Suprapubic skin (tissue), 4 donors: ENCODE data around the gene GTF3C5. TPM values are rescaled to one million over a fixed set of nuclear protein-coding genes. Genes with fewer than 3 reads are reported as not detected.
A peak's percentile ranks its signal among the peaks of the same experiment; 100 is the strongest.
"Not testable (repeated sequence)": the region's sequence is repeated elsewhere in the genome, so short reads cannot be mapped to it uniquely, and the experiment has no call there.

ENCODE experiments used
- DNase-seq, 2 donors: peaks; one replicate each; pipeline ENCODE4 v3.0.0-alpha.2; 2019; ENCODE audit warnings: low spot score in 2 of 2
- H3K27ac ChIP-seq: fragments of 200-600 bp; sonication (generic); one replicate; pipeline ENCODE4 v1.5.1; 2019
- H3K27me3 ChIP-seq: fragments of 200-600 bp; sonication (generic); one replicate; pipeline ENCODE4 v1.5.1; 2019
- H3K36me3 ChIP-seq: fragments of 200-600 bp; sonication (generic); one replicate; pipeline ENCODE4 v1.5.1; 2019
- H3K4me1 ChIP-seq: fragments of 200-600 bp; sonication (generic); one replicate; pipeline ENCODE4 v1.5.1; 2019
- H3K4me3 ChIP-seq: fragments of 200-600 bp; sonication (generic); one replicate; pipeline ENCODE4 v1.5.1; 2019; ENCODE audit warnings: mild to moderate bottlenecking
- H3K9me3 ChIP-seq: fragments of 200-600 bp; sonication (generic); one replicate; pipeline ENCODE4 v1.5.1; 2019
- CTCF ChIP-seq, 2 donors: fragments of 200-600 bp in 1 of 2; fragments of 450-650 bp in 1 of 2; sonication (generic) in 1 of 2; IDR thresholded peaks; one replicate each; pipeline ENCODE4 v1.5.1; 2016 to 2019; ENCODE audit warnings: antibody characterized with exemption in 2 of 2, mild to moderate bottlenecking in 1 of 2, moderate library complexity in 1 of 2
- EP300 ChIP-seq: sonication (generic); formaldehyde crosslinking; IDR thresholded peaks from one replicate; pipeline ENCODE4 v1.6.1; 2017; ENCODE audit warnings: antibody characterized with exemption
- POLR2A ChIP-seq, 2 donors: fragments of 450-650 bp; IDR thresholded peaks; one replicate each; pipeline ENCODE4 v1.6.1; 2017; ENCODE audit warnings: antibody characterized with exemption in 2 of 2, mild to moderate bottlenecking in 2 of 2, moderate library complexity in 2 of 2
- POLR2AphosphoS5 ChIP-seq, 3 donors: sonication (generic); formaldehyde crosslinking; IDR thresholded peaks; one replicate each; pipeline ENCODE4 v1.6.1; 2017; ENCODE audit warnings: antibody characterized with exemption in 3 of 3
- WGBS: methylation state at CpG from one replicate; pipeline ENCODE4 v1.1.5; 2018; 5-methylcytosine and 5-hydroxymethylcytosine counted together
- total RNA-seq, 4 donors: library from RNA; depleted of rRNA; stranded (reverse); fragments of >200 nt; gene quantifications; one replicate each; pipeline ENCODE4 v1.1.0, GENCODE V29; 2016

Gene GTF3C5
- total RNA-seq, 4 donors from 2014 or later: 55.8 to 103 (median 63.1) TPM

- Histone ChIP-seq H3K4me3 (no peak overlapping the region), H3K36me3 (no peaks in the 10 kb centered on the region), H3K4me1 (no peaks in the 10 kb centered on the region), H3K27me3 (no peaks in the 10 kb centered on the region), H3K27ac (no peak overlapping the region), H3K9me3 (no peaks in the 10 kb centered on the region)
- WGBS: 96% methylated on average over 7 of the region's 33 CpGs
- TF ChIP-seq EP300 (no peak), CTCF (IDR thresholded peaks at IDR 0.05) (no peak), POLR2AphosphoS5 (IDR thresholded peaks at IDR 0.05) (no peak), POLR2A (IDR thresholded peaks at IDR 0.05) (no peak)
- DNase-seq: peak in 1 of 2 donors; percentile 6
Observed at GRCh38 chr9:133071484-133072150, 40.8 kb downstream of the GTF3C5 start.

GRCh38 chr9:133072210-133072609, 41.4 kb downstream of the GTF3C5 start:
- not testable (repeated sequence) for DNase-seq, H3K4me3 ChIP-seq, H3K36me3 ChIP-seq, H3K4me1 ChIP-seq, H3K27ac ChIP-seq, H3K27me3 ChIP-seq, H3K9me3 ChIP-seq
- WGBS: 93% methylated on average over 5 of the region's 5 CpGs

- WGBS: 83% methylated on average over 12 of the region's 12 CpGs
Observed at GRCh38 chr9:133073086-133074014, 42.6 kb downstream of the GTF3C5 start.

GRCh38 chr9:133074111-133074651, 43.4 kb downstream of the GTF3C5 start:
- TF ChIP-seq POLR2A (IDR thresholded peaks at IDR 0.05): no peak
- TF ChIP-seq EP300: no peak
- no peak for TF ChIP-seq POLR2AphosphoS5 (IDR thresholded peaks at IDR 0.05)
- TF ChIP-seq CTCF (IDR thresholded peaks at IDR 0.05): no peak
- WGBS: 53% methylated on average over 8 of the region's 8 CpGs

More at GRCh38 chr9:133073086-133074014, 42.6 kb downstream of the GTF3C5 start:
- H3K27me3 ChIP-seq: no peaks in the 10 kb centered on the region
- no peak overlapping the region for H3K4me3 ChIP-seq
- no peaks in the 10 kb centered on the region for H3K36me3 ChIP-seq
- no peak overlapping the region for H3K27ac ChIP-seq
- no peaks in the 10 kb centered on the region for H3K4me1 ChIP-seq
- DNase-seq: no peak
- no peaks in the 10 kb centered on the region for H3K9me3 ChIP-seq
- TF ChIP-seq POLR2A (IDR thresholded peaks at IDR 0.05) (no peak), EP300 (no peak), CTCF (IDR thresholded peaks at IDR 0.05) (no peak), POLR2AphosphoS5 (IDR thresholded peaks at IDR 0.05) (no peak)

GRCh38 chr9:133075925-133076630, 45.3 kb downstream of the GTF3C5 start:
- TF ChIP-seq CTCF (IDR thresholded peaks at IDR 0.05) (no peak), EP300 (no peak), POLR2A (IDR thresholded peaks at IDR 0.05) (no peak), POLR2AphosphoS5 (IDR thresholded peaks at IDR 0.05) (no peak)
- DNase-seq: no peak
- H3K4me3 ChIP-seq: no peak overlapping the region
- H3K27me3 ChIP-seq: no peaks in the 10 kb centered on the region
- no peaks in the 10 kb centered on the region for H3K9me3 ChIP-seq
- H3K4me1 ChIP-seq: no peaks in the 10 kb centered on the region
- WGBS: 68% methylated on average over 4 of the region's 4 CpGs
- no peaks in the 10 kb centered on the region for H3K36me3 ChIP-seq
- H3K27ac ChIP-seq: no peak overlapping the region

More at GRCh38 chr9:133074111-133074651, 43.4 kb downstream of the GTF3C5 start:
- Histone ChIP-seq H3K27ac (no peak overlapping the region), H3K27me3 (no peaks in the 10 kb centered on the region), H3K9me3 (no peaks in the 10 kb centered on the region), H3K4me3 (no peak overlapping the region), H3K4me1 (no peaks in the 10 kb centered on the region), H3K36me3 (no peaks in the 10 kb centered on the region)
- no peak for DNase-seq
